HG03571 (cell line): ENCODE measurements around the gene SLC2A14.

Experiments
- ATAC-seq: cut with Tn5 transposase; IDR thresholded peaks from one replicate; pipeline ENCODE4 v1.9.1; 2021; ENCODE audit not compliant: unreplicated experiment

The SLC2A14 gene

GRCh38 chr12:7769999-7770398 lies 102.7 kb downstream of the SLC2A14 start:
- no peak for ATAC-seq
